ENCODE data around the gene CCDC102A. TPM values are rescaled to one million over a fixed set of nuclear protein-coding genes. Genes with fewer than 3 reads are reported as not detected.

Gene CCDC102A
- total RNA-seq, 1 donor from 2014 or later = 11.3 TPM

- H3K4me3 ChIP-seq = peak overlapping the region; percentile 55
- H3K27me3 ChIP-seq = no peaks in the 10 kb centered on the region
- H3K36me3 ChIP-seq = no peaks in the 10 kb centered on the region
- TF ChIP-seq CTCF (IDR thresholded peaks at IDR 0.05) = no peak
- no peaks in the 10 kb centered on the region for H3K9me3 ChIP-seq
- ATAC-seq (peak; percentile 82), DNase-seq (peak; percentile 85)
- peaks cover 56% of the 10 kb centered on the region for H3K4me1 ChIP-seq
- peak overlapping the region; percentile 66 for H3K27ac ChIP-seq
- intact Hi-C loops (cut with DNase I) = loop anchor here (5.0 kb wide), 1 partner anchor 37 kb away; no protein-coding TSS in a partner anchor
Measured at GRCh38 chr16:57479976-57480753, 56.2 kb downstream of the CCDC102A start.

GRCh38 chr16:57479205-57479975, 57.0 kb downstream of the CCDC102A start:
- H3K27me3 ChIP-seq = no peaks in the 10 kb centered on the region
- H3K4me1 ChIP-seq = peaks cover 52% of the 10 kb centered on the region
- peaks cover 4% of the 10 kb centered on the region for H3K36me3 ChIP-seq
- ATAC-seq (no peak), DNase-seq (no peak)
- intact Hi-C loops (cut with DNase I) = loop anchor here (5.0 kb wide), 1 partner anchor 38 kb away; no protein-coding TSS in a partner anchor
- no peaks in the 10 kb centered on the region for H3K9me3 ChIP-seq
- H3K4me3 ChIP-seq = peak overlapping the region; percentile 55
- H3K27ac ChIP-seq = peak overlapping the region; percentile 66
- no peak for TF ChIP-seq CTCF (IDR thresholded peaks at IDR 0.05)

- TF ChIP-seq CTCF (IDR thresholded peaks at IDR 0.05) = no peak
- Histone ChIP-seq H3K27me3 (no peaks in the 10 kb centered on the region), H3K36me3 (peaks cover 12% of the 10 kb centered on the region), H3K27ac (peak overlapping the region; percentile 66), H3K9me3 (no peaks in the 10 kb centered on the region), H3K4me3 (peak overlapping the region; percentile 55), H3K4me1 (peaks cover 52% of the 10 kb centered on the region)
- no peak for ATAC-seq
- DNase-seq = no peak
- intact Hi-C loops (cut with DNase I) = loop anchor here (5.0 kb wide), 1 partner anchor 39 kb away; no protein-coding TSS in a partner anchor
Measured at GRCh38 chr16:57478396-57479204, 57.8 kb downstream of the CCDC102A start.

DNA sequence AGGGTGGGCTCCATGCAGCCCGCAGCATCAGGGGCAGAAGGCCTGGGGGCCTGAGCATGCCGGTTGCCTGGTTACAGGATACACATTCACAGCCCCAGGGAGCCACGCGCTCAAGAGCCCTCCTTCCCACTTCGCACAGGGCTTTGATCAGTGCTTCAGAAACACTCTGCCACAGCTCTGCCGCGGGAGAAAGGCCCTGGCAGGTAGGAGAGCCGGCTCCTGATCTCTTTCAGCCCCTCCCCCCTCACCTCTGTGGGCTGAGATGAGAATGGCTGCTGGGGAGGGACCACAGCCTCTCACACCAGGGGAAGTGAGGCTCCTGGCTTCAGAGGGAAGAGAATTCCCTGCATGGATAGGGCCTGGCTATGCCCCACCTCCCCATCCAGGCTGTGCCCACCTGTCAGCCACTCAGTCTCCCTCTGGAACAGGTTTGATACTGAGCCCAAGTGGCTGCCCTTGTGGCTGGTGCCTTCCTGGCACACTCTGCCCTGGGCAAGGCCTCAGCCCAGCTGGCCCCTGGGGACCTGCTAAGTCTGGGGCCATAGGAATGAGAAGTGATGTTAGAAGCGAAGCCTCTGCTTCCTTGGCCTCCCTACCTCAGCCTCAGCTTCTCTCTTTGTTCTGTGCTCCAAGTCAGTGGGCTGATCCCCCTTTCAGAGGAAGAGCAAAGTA, 58.7 kb downstream of the CCDC102A start:
- H3K4me1 ChIP-seq = peaks cover 55% of the 10 kb centered on the region
- intact Hi-C loops (cut with DNase I) = loop anchor here (5.0 kb wide), 1 partner anchor 40 kb away; no protein-coding TSS in a partner anchor
- no peaks in the 10 kb centered on the region for H3K9me3 ChIP-seq
- H3K27ac ChIP-seq = peak overlapping the region; percentile 30
- peaks cover 21% of the 10 kb centered on the region for H3K36me3 ChIP-seq
- no peaks in the 10 kb centered on the region for H3K27me3 ChIP-seq
- peak; percentile 7 for ATAC-seq
- peak; percentile 66 for DNase-seq
- no peak overlapping the region for H3K4me3 ChIP-seq
- no peak for TF ChIP-seq CTCF (IDR thresholded peaks at IDR 0.05)

Data from upper lobe of right lung (tissue), 1 donor.